Type B pancreatic cell (in vitro differentiated cells): ENCODE data around the gene ELFN1. TPM values are rescaled to one million over a fixed set of nuclear protein-coding genes. Genes with fewer than 3 reads are reported as not detected.
"Not testable (repeated sequence)": the region's sequence is repeated elsewhere in the genome, so short reads cannot be mapped to it uniquely, and the experiment has no call there.

ENCODE experiments used
- DNase-seq: peaks from one replicate; pipeline ENCODE4 v3.0.0; 2021; ENCODE audit warnings: mixed read lengths; ENCODE audit not compliant: unreplicated experiment; ENCODE audit errors: extremely low spot score
- H3K27ac Mint-ChIP-seq: 2 replicates; pipeline ENCODE4 v1.8.0; 2021; ENCODE audit warnings: mild to moderate bottlenecking, mixed read lengths
- H3K27me3 Mint-ChIP-seq: 2 replicates; pipeline ENCODE4 v1.8.0; 2021; ENCODE audit warnings: mixed read lengths
- H3K36me3 Mint-ChIP-seq: 2 replicates; pipeline ENCODE4 v1.8.0; 2021; ENCODE audit warnings: mixed read lengths
- H3K4me1 Mint-ChIP-seq: one replicate; pipeline ENCODE4 v1.8.0; 2021; ENCODE audit warnings: mixed read lengths; ENCODE audit not compliant: unreplicated experiment
- H3K4me3 Mint-ChIP-seq: 2 replicates; pipeline ENCODE4 v1.8.0; 2021; ENCODE audit warnings: mild to moderate bottlenecking, mixed read lengths
- H3K9me3 Mint-ChIP-seq: 2 replicates; pipeline ENCODE4 v1.8.0; 2021; ENCODE audit warnings: mixed read lengths
- total RNA-seq: library from RNA; stranded (reverse); gene quantifications from 2 replicates; pipeline ENCODE4 v1.2.1, GENCODE V29; 2021; ENCODE audit warnings: low replicate concordance
- TF ChIP-seq, protein P1 (sequence below): fragments of 200-600 bp; sonication (generic); conservative IDR thresholded peaks from 2 replicates; pipeline ENCODE4 v1.5.0; 2021; ENCODE audit warnings: antibody characterized with exemption, mild to moderate bottlenecking

Gene ELFN1
- total RNA-seq, 1 donor from 2014 or later, result 5.8 TPM

DNA sequence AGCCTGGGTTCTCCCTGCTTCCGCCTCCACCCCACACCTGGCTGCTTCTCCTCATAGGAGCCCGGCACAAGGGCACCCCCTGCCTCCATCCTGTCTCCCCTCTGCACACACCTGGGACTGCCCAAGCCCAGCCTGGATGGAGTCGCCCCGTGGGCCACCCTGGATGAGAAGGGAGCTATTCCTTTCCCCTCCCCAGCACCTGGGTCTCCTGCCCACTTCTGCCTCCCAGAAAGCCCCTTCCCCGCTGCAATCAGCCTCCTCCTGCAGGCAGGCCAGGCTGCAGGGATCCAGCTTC, 45.2 kb downstream of the ELFN1 start:
- H3K9me3 Mint-ChIP-seq, result no peaks in the 10 kb centered on the region
- peaks cover 31% of the 10 kb centered on the region for H3K4me1 Mint-ChIP-seq
- no peak overlapping the region for H3K4me3 Mint-ChIP-seq
- peaks cover 7% of the 10 kb centered on the region for H3K27me3 Mint-ChIP-seq
- no peaks in the 10 kb centered on the region for H3K36me3 Mint-ChIP-seq
- DNase-seq, result no peak
- TF ChIP-seq, protein P1, sequence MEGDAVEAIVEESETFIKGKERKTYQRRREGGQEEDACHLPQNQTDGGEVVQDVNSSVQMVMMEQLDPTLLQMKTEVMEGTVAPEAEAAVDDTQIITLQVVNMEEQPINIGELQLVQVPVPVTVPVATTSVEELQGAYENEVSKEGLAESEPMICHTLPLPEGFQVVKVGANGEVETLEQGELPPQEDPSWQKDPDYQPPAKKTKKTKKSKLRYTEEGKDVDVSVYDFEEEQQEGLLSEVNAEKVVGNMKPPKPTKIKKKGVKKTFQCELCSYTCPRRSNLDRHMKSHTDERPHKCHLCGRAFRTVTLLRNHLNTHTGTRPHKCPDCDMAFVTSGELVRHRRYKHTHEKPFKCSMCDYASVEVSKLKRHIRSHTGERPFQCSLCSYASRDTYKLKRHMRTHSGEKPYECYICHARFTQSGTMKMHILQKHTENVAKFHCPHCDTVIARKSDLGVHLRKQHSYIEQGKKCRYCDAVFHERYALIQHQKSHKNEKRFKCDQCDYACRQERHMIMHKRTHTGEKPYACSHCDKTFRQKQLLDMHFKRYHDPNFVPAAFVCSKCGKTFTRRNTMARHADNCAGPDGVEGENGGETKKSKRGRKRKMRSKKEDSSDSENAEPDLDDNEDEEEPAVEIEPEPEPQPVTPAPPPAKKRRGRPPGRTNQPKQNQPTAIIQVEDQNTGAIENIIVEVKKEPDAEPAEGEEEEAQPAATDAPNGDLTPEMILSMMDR, result no peak
- H3K27ac Mint-ChIP-seq, result no peak overlapping the region

GRCh38 chr7:1715671-1716074, 45.6 kb downstream of the ELFN1 start:
- Mint-ChIP-seq H3K27ac (no peak overlapping the region), H3K9me3 (no peaks in the 10 kb centered on the region), H3K27me3 (peaks cover 7% of the 10 kb centered on the region), H3K36me3 (no peaks in the 10 kb centered on the region), H3K4me3 (no peak overlapping the region), H3K4me1 (peaks cover 31% of the 10 kb centered on the region)
- DNase-seq, result no peak
- TF ChIP-seq, protein P1, result no peak

DNA sequence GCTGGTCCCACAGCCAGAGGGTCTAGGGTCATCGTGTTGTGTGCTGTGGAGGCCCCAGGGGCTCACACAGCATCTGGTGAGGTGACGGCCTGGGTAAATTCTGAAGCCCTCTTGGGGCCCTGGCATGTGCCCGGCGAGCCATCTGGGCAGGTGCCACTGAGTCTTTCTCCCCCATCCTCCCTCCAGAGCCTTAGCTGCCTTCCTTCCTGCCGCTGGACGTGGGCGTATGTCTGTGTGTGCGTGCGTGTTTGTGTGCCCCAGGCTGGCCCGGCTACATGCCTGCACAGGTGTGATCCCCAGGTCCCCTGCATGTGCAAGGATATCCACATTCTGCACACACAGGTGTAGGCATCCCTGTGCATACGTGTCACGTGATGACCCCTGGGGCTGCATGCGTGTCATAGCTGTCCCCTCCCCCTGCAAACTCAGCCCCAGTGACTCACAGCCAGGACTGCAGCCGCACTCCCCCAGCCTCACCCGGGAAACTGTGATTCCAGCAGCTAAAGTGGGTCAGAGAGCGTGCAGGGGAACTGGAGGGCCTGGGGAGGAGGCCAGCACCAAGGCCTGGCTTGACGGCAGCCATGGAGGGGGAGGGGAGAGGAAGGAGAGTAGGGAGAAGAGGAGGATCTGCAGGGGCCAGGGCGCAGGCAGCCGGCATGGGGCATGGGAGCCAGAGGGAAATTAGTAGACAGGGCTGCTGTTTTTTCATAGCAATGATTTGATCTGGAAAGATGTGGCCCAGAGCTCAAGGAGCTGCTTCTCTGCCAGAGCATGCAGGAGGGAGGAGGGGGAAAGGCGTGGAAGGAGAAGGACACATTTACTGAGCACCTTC, 46.4 kb downstream of the ELFN1 start:
- Mint-ChIP-seq H3K9me3 (no peaks in the 10 kb centered on the region), H3K4me1 (peaks cover 31% of the 10 kb centered on the region), H3K27ac (no peak overlapping the region), H3K27me3 (peaks cover 7% of the 10 kb centered on the region), H3K4me3 (no peak overlapping the region), H3K36me3 (no peaks in the 10 kb centered on the region)
- no peak for DNase-seq
- TF ChIP-seq, protein P1, result no peak

- Mint-ChIP-seq H3K27ac (no peak overlapping the region), H3K4me1 (peaks cover 31% of the 10 kb centered on the region), H3K9me3 (no peaks in the 10 kb centered on the region), H3K36me3 (no peaks in the 10 kb centered on the region), H3K4me3 (no peak overlapping the region), H3K27me3 (peaks cover 7% of the 10 kb centered on the region)
- TF ChIP-seq, protein P1, result no peak
- DNase-seq, result no peak
Observed at GRCh38 chr7:1717095-1717483, 47.0 kb downstream of the ELFN1 start.

DNA sequence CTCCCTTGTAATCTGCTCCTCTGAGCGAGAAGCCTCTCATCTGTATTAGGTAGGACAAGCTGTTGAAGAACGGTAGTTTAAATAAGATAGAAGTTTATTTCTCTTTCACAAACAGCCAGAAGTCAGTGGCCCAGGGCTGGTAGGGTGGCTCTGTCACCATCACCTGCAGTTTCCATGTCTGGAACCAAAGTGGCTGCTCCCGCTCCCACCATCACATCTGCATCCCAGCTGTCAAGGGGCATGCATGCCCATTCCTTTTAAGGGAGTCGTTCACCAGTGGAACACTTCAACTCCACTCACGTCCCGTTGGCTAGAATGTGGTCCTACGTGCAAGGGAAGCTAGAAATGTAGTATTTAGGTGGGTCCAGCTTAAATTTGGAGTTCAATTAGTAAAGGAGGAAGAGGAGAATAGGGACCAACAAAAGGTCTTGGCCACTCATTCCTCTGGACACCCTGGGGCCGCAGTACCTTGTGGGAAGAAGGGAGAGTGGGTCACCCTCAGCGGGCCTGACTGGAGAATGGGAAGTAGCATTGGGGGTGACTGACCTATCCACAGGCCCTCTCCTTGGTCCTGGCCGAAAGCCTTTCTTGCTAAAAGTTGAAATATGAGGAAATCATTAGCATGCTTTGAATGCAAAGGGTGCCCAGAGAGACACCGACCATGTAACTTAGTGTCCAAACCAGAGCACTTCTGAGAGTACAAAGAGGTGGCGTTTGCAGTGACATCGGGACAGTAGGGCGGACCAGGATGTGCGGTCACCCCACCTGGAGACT, 48.0 kb downstream of the ELFN1 start:
- no peaks in the 10 kb centered on the region for H3K36me3 Mint-ChIP-seq
- H3K27ac Mint-ChIP-seq, result no peak overlapping the region
- H3K4me3 Mint-ChIP-seq, result no peak overlapping the region
- H3K4me1 Mint-ChIP-seq, result peaks cover 27% of the 10 kb centered on the region
- no peaks in the 10 kb centered on the region for H3K9me3 Mint-ChIP-seq
- H3K27me3 Mint-ChIP-seq, result peaks cover 4% of the 10 kb centered on the region
- DNase-seq, result no peak
- TF ChIP-seq, protein P1, result no peak

- H3K4me1 Mint-ChIP-seq, result peaks cover 22% of the 10 kb centered on the region
- H3K27me3 Mint-ChIP-seq, H3K36me3 Mint-ChIP-seq, DNase-seq, H3K4me3 Mint-ChIP-seq, H3K9me3 Mint-ChIP-seq, H3K27ac Mint-ChIP-seq: not testable (repeated sequence)
Observed at GRCh38 chr7:1718850-1719249, 48.8 kb downstream of the ELFN1 start.

GRCh38 chr7:1719256-1719655, 49.2 kb downstream of the ELFN1 start:
- H3K4me3 Mint-ChIP-seq, DNase-seq, H3K27me3 Mint-ChIP-seq, H3K27ac Mint-ChIP-seq, H3K9me3 Mint-ChIP-seq, H3K36me3 Mint-ChIP-seq: not testable (repeated sequence)
- H3K4me1 Mint-ChIP-seq, result peaks cover 19% of the 10 kb centered on the region
